Caco-2 (cell line): ENCODE data around the gene FLACC1. TPM values are rescaled to one million over a fixed set of nuclear protein-coding genes. Genes with fewer than 3 reads are reported as not detected.

Experiments used
- BruUV-seq: library from RNA; stranded (reverse); fragments of 400-500 nt; replicated peaks from 2 replicates; lab custom pipeline; 2021; lab: Mats Ljungman, UMichigan
- CTCF ChIA-PET: fragments of 300-600 bp; sonication (Branson Sonifier 250); formaldehyde crosslinking; loops from one replicate; lab custom pipeline; 2022; ENCODE audit warnings: antibody characterized with exemption; lab: Charles Lee
- POLR2A ChIA-PET: fragments of 300-600 bp; sonication (Branson Sonifier 250); formaldehyde crosslinking; loops from one replicate; lab custom pipeline; 2022; ENCODE audit warnings: antibody characterized with exemption; lab: Charles Lee
- DNase-seq, 2 experiments: peaks; one replicate each; pipeline versions ENCODE4 v3.0.0 to v3.0.0-alpha.2; 2020 to 2022
- H3K27me3 ChIP-seq: replicated peaks from 2 replicates; pipeline ENCODE4 v1.6.0; 2011; ENCODE audit warnings: low read length; ENCODE audit not compliant: control insufficient read depth, insufficient read depth
- H3K36me3 ChIP-seq: 2 replicates; pipeline ENCODE4 v1.5.1; 2011; ENCODE audit warnings: low read length; ENCODE audit not compliant: control insufficient read depth, insufficient read depth
- H3K4me1 ChIP-seq: fragments of 250-450 bp; sonication (Bioruptor Pico); 2 replicates; pipeline ENCODE4 v1.5.1; 2020; ENCODE audit warnings: mild to moderate bottlenecking
- H3K4me3 ChIP-seq: 2 replicates; pipeline ENCODE4 v1.5.1; 2011; ENCODE audit warnings: low read depth, mild to moderate bottlenecking, control low read depth, low read length
- H3K9me3 ChIP-seq: fragments of 250-450 bp; sonication (Bioruptor Pico); 2 replicates; pipeline ENCODE4 v1.5.1; 2020; ENCODE audit warnings: mild to moderate bottlenecking, moderate library complexity
- H3K27ac Mint-ChIP-seq: one replicate; pipeline ENCODE4 v1.8.0; 2022; ENCODE audit warnings: mixed read lengths; ENCODE audit not compliant: unreplicated experiment
- H3K27me3 Mint-ChIP-seq: one replicate; pipeline ENCODE4 v1.8.0; 2022; ENCODE audit warnings: mixed read lengths; ENCODE audit not compliant: insufficient read depth, unreplicated experiment
- H3K36me3 Mint-ChIP-seq: one replicate; pipeline ENCODE4 v1.8.0; 2022; ENCODE audit warnings: mild to moderate bottlenecking, mixed read lengths; ENCODE audit not compliant: insufficient read depth, unreplicated experiment
- H3K4me1 Mint-ChIP-seq: one replicate; pipeline ENCODE4 v1.8.0; 2022; ENCODE audit warnings: low read depth, mixed read lengths; ENCODE audit not compliant: unreplicated experiment
- H3K4me3 Mint-ChIP-seq: one replicate; pipeline ENCODE4 v1.8.0; 2022; ENCODE audit warnings: mild to moderate bottlenecking, moderate library complexity, mixed read lengths; ENCODE audit not compliant: unreplicated experiment
- H3K9me3 Mint-ChIP-seq: one replicate; pipeline ENCODE4 v1.8.0; 2022; ENCODE audit warnings: mixed read lengths; ENCODE audit not compliant: unreplicated experiment
- CTCF ChIP-seq, 2 experiments: fragments of 200-600 bp in 1 of 2; IDR thresholded peaks; 1 replicate in 1 of 2; 2 replicates in 1 of 2; pipeline versions ENCODE4 v1.5.1 to v1.8.0; 2011 to 2022; ENCODE audit warnings: antibody characterized with exemption in 1 of 2, control low read depth in 1 of 2, inconsistent platforms in 1 of 2, low read depth in 1 of 2, low read length in 1 of 2, mild to moderate bottlenecking in 1 of 2, moderate library complexity in 1 of 2; ENCODE audit not compliant: insufficient read depth in 1 of 2, severe bottlenecking in 1 of 2, unreplicated experiment in 1 of 2
- intact Hi-C: fragments of 100-400 bp; cut with micrococcal nuclease; formaldehyde crosslinking; loops from one replicate; pipeline ENCODE4 v1.10.0; 2022; ENCODE audit not compliant: unreplicated experiment
- total RNA-seq: library from RNA; stranded (reverse); gene quantifications from 2 replicates; pipeline ENCODE4 v1.2.3, GENCODE V29; 2022

Gene FLACC1
- total RNA-seq, 1 experiment from 2014 or later, result 0.86 TPM

GRCh38 chr2:201360256-201360655 is 3.1 kb upstream of the FLACC1 start:
- no peaks in the 10 kb centered on the region for H3K36me3 Mint-ChIP-seq
- H3K27me3 Mint-ChIP-seq, result no peaks in the 10 kb centered on the region
- Histone ChIP-seq H3K4me3 (no peak overlapping the region), H3K4me1 (no peaks in the 10 kb centered on the region), H3K36me3 (peaks cover 1% of the 10 kb centered on the region; the same call in 1 of the 2 replicates), H3K27me3 (no peaks in the 10 kb centered on the region), H3K9me3 (peaks cover 3% of the 10 kb centered on the region; the same call in 1 of the 2 replicates)
- no peaks in the 10 kb centered on the region for H3K4me1 Mint-ChIP-seq
- no TSS peak for BruUV-seq
- intact Hi-C loops, result loop anchor here (5.0 kb wide), 1 partner anchor 103 kb away; no protein-coding TSS in a partner anchor
- DNase-seq, result no peak
- POLR2A ChIA-PET, result no interaction called here
- peaks cover 12% of the 10 kb centered on the region for H3K9me3 Mint-ChIP-seq
- H3K4me3 Mint-ChIP-seq, result no peak overlapping the region
- TF ChIP-seq CTCF (IDR thresholded peaks at IDR 0.05; ENCODE audit: insufficient read depth in 1 of 2, low read depth in 1 of 2, low read length in 1 of 2, severe bottlenecking in 1 of 2, unreplicated experiment in 1 of 2), result no peak
- CTCF ChIA-PET, result no interaction called here
- no peak overlapping the region for H3K27ac Mint-ChIP-seq

- Mint-ChIP-seq H3K4me1 (no peaks in the 10 kb centered on the region), H3K27ac (no peak overlapping the region), H3K4me3 (no peak overlapping the region), H3K36me3 (no peaks in the 10 kb centered on the region), H3K27me3 (no peaks in the 10 kb centered on the region), H3K9me3 (peaks cover 3% of the 10 kb centered on the region)
- Histone ChIP-seq H3K4me3 (no peak overlapping the region), H3K9me3 (peaks cover 3% of the 10 kb centered on the region; the same call in 1 of the 2 replicates), H3K4me1 (no peaks in the 10 kb centered on the region), H3K27me3 (no peaks in the 10 kb centered on the region), H3K36me3 (peaks cover 1% of the 10 kb centered on the region; the same call in 1 of the 2 replicates)
- intact Hi-C loops, result no loop called here
- POLR2A ChIA-PET, result no interaction called here
- no TSS peak for BruUV-seq
- no peak for DNase-seq
- CTCF ChIA-PET, result interaction anchor here (0.7 kb wide), 1 partner anchor 190 kb away, joined by 4 read pairs; no protein-coding TSS in a partner anchor
- TF ChIP-seq CTCF (IDR thresholded peaks at IDR 0.05; ENCODE audit: insufficient read depth in 1 of 2, low read depth in 1 of 2, low read length in 1 of 2, severe bottlenecking in 1 of 2, unreplicated experiment in 1 of 2), result no peak
Observed at GRCh38 chr2:201358684-201359083, 1.5 kb upstream of the FLACC1 start.

GRCh38 chr2:201353116-201353515 is 4.0 kb downstream of the FLACC1 start:
- H3K36me3 Mint-ChIP-seq, result no peaks in the 10 kb centered on the region

More at GRCh38 chr2:201353116-201353515, 4.0 kb downstream of the FLACC1 start:
- H3K4me3 Mint-ChIP-seq, result no peak overlapping the region
- ChIA-PET CTCF (interaction anchor here (1.0 kb wide), 1 partner anchor 10 kb away, joined by 4 read pairs; no protein-coding TSS in a partner anchor), POLR2A (no interaction called here)
- Histone ChIP-seq H3K27me3 (no peaks in the 10 kb centered on the region), H3K4me1 (peaks cover 11% of the 10 kb centered on the region), H3K4me3 (no peak overlapping the region), H3K9me3 (no peaks in the 10 kb centered on the region), H3K36me3 (no peaks in the 10 kb centered on the region)
- H3K4me1 Mint-ChIP-seq, result peaks cover 19% of the 10 kb centered on the region
- intact Hi-C loops, result no loop called here
- no peak overlapping the region for H3K27ac Mint-ChIP-seq
- BruUV-seq, result no TSS peak
- no peak for DNase-seq
- no peak for TF ChIP-seq CTCF (IDR thresholded peaks at IDR 0.05; ENCODE audit: insufficient read depth in 1 of 2, low read depth in 1 of 2, low read length in 1 of 2, severe bottlenecking in 1 of 2, unreplicated experiment in 1 of 2)
- H3K9me3 Mint-ChIP-seq, result no peaks in the 10 kb centered on the region
- no peaks in the 10 kb centered on the region for H3K27me3 Mint-ChIP-seq
